K562 (cell line): ENCODE data around the gene LCA5L. TPM values are rescaled to one million over a fixed set of nuclear protein-coding genes. Genes with fewer than 3 reads are reported as not detected.

ENCODE experiments used
- ATF3 ChIP-seq, 2 experiments: fragments of 450-650 bp in 1 of 2; sonication (generic) in 1 of 2; formaldehyde crosslinking in 1 of 2; IDR thresholded peaks in 1 of 2; conservative IDR thresholded peaks in 1 of 2; 2 replicates each; pipeline versions ENCODE4 v1.6.1 to v1.8.1; 2016 to 2023; ENCODE audit warnings: mild to moderate bottlenecking in 2 of 2, moderate library complexity in 2 of 2, inconsistent platforms in 1 of 2, missing genetic modification reagents in 1 of 2
- CEBPZ ChIP-seq: fragments of 150-350 bp; IDR thresholded peaks from 2 replicates; pipeline ENCODE4 v1.6.1; 2014; ENCODE audit warnings: low read depth, mild to moderate bottlenecking, low read length, borderline replicate concordance
- CSDE1 ChIP-seq, 2 experiments: fragments of 450-650 bp; IDR thresholded peaks; 2 replicates each; pipeline ENCODE4 v1.6.1; 2016; ENCODE audit warnings: mild to moderate bottlenecking in 1 of 2
- DPF2 ChIP-seq: fragments of 450-650 bp; IDR thresholded peaks from 2 replicates; pipeline ENCODE4 v1.6.1; 2016
- EHMT2 ChIP-seq: fragments of 450-650 bp; IDR thresholded peaks from 2 replicates; pipeline ENCODE4 v1.6.1; 2018; ENCODE audit warnings: antibody characterized with exemption
- ELF2 ChIP-seq: fragments of 250-450 bp; sonication (Bioruptor Pico); IDR thresholded peaks from 2 replicates; pipeline ENCODE4 v1.5.0; 2021; ENCODE audit warnings: mild to moderate bottlenecking
- GATA2 ChIP-seq: sonication (generic); formaldehyde crosslinking; IDR thresholded peaks from 2 replicates; pipeline ENCODE4 v1.4.0; 2020; ENCODE audit warnings: mild to moderate bottlenecking, missing genetic modification reagents
- HCFC1 ChIP-seq: IDR thresholded peaks from 2 replicates; pipeline ENCODE4 v1.6.1; 2012; ENCODE audit warnings: low read depth, low read length, improper control_type of control experiment
- POLR2A ChIP-seq: fragments of 450-650 bp; conservative IDR thresholded peaks from 2 replicates; pipeline ENCODE4 v1.6.1; 2016
- POLR2AphosphoS2 ChIP-seq: IDR thresholded peaks from 2 replicates; pipeline ENCODE4 v1.6.1; 2012; ENCODE audit warnings: low read length, improper control_type of control experiment
- SIN3A ChIP-seq, 2 experiments: fragments of 150-350 bp in 1 of 2; IDR thresholded peaks; 2 replicates each; pipeline ENCODE4 v1.6.1; 2011 to 2016; ENCODE audit warnings: borderline replicate concordance in 2 of 2, low read depth in 2 of 2, low read length in 2 of 2, mild to moderate bottlenecking in 2 of 2, moderate library complexity in 2 of 2; ENCODE audit not compliant: control insufficient read depth in 1 of 2
- SOX6 ChIP-seq: fragments of 450-650 bp; IDR thresholded peaks from 2 replicates; pipeline ENCODE4 v1.6.1; 2014; ENCODE audit warnings: mild to moderate bottlenecking
- SRSF1 ChIP-seq: fragments of 200-400 bp; formaldehyde crosslinking; IDR thresholded peaks from 2 replicates; pipeline ENCODE4 v1.6.1; 2017; ENCODE audit warnings: mild to moderate bottlenecking, low read depth, low read length, moderate library complexity
- TRIM24 ChIP-seq, 2 experiments: fragments of 450-650 bp; IDR thresholded peaks; 2 replicates each; pipeline ENCODE4 v1.6.1; 2016
- ZKSCAN8 ChIP-seq: fragments of 200-800 bp; sonication (Bioruptor generic); IDR thresholded peaks from 2 replicates; pipeline ENCODE4 v1.6.1; 2016; ENCODE audit warnings: missing genetic modification characterization, missing compliant biosample characterization
- ZNF121 ChIP-seq: sonication (generic); formaldehyde crosslinking; conservative IDR thresholded peaks from 2 replicates; pipeline ENCODE4 v1.8.0; 2022; ENCODE audit warnings: missing genetic modification reagents
- ZNF395 ChIP-seq: fragments of 200-800 bp; sonication (Bioruptor generic); IDR thresholded peaks from 2 replicates; pipeline ENCODE4 v1.6.1; 2017; ENCODE audit warnings: missing genetic modification characterization, missing compliant biosample characterization
- ZNF518B ChIP-seq: fragments of 250-450 bp; sonication (Bioruptor Pico); IDR thresholded peaks from 2 replicates; pipeline ENCODE4 v1.5.0; 2021; ENCODE audit warnings: mild to moderate bottlenecking, moderate library complexity
- ZNF75A ChIP-seq: fragments of 450-650 bp; formaldehyde crosslinking; IDR thresholded peaks from 2 replicates; pipeline ENCODE4 v1.4.0; 2020; ENCODE audit warnings: mild to moderate bottlenecking
- polyA plus RNA-seq, 8 experiments: library from polyadenylated mRNA; depleted of rRNA in 4 of 8; stranded (reverse) in 5 of 8; unstranded in 3 of 8; fragments of >200 nt; fragmentation: Nextera tagmentation in 2 of 8; fragmentation: Illumina TruSeq in 1 of 8; extraction: Ambion mirVana in 2 of 8; extraction: Trizol in 1 of 8; gene quantifications; 2 replicates each; pipeline versions ENCODE4 v1.2.1 to v1.2.3, GENCODE V29; 2011 to 2014; ENCODE audit warnings: inconsistent platforms in 1 of 8, missing spikeins in 1 of 8
- total RNA-seq, 7 experiments: library from RNA; depleted of rRNA in 6 of 7; stranded (reverse); fragments of >200 nt in 6 of 7; fragmentation: Illumina TruSeq in 2 of 7; extraction: Trizol in 2 of 7; gene quantifications; 2 replicates each; pipeline versions ENCODE4 v1.2.1 to v1.2.3, GENCODE V29; 2011 to 2021; ENCODE audit warnings: low replicate concordance in 1 of 7

Gene LCA5L
- total and polyA plus RNA-seq, 9 of the 15 experiments (the other 6 are each of a cell fraction or from before 2014, with no cell fraction given) = 1.8 to 4.9 (median 3.8) TPM

GRCh38 chr21:39422527-39423241, 22.9 kb downstream of the LCA5L start (continued):
- TF ChIP-seq ZNF518B (CRISPR knock-in tag) = no peak
- TF ChIP-seq ZNF75A (CRISPR knock-in tag) = peak; percentile 45; the same call in 1 of the 2 replicates
- peak; percentile 42; the same call in 1 of the 2 replicates for TF ChIP-seq ATF3 (IDR thresholded peaks at IDR 0.05)
- TF ChIP-seq ATF3 (CRISPR knock-in tag; conservative IDR thresholded peaks at IDR 0.05) = no peak
- TF ChIP-seq HCFC1 = 0 out of 2 replicates have a peak, but pooled peaks have one; percentile 11
- TF ChIP-seq EHMT2 = peak; percentile 73
- TF ChIP-seq ZKSCAN8 (CRISPR knock-in tag) = 0 out of 2 replicates have a peak, but pooled peaks have one; percentile 31
- peak; percentile 44; the same call in 1 of the 2 replicates for TF ChIP-seq GATA2 (CRISPR knock-in tag)
- no peak for TF ChIP-seq CEBPZ
- TF ChIP-seq SOX6 = peak; percentile 86
- TF ChIP-seq DPF2 = peak; percentile 72; the same call in 1 of the 2 replicates
- TF ChIP-seq ZNF121 (CRISPR knock-in tag) = no peak
- 0 out of 2 replicates have a peak, but pooled peaks have one; percentile 57 for TF ChIP-seq ZNF395 (CRISPR knock-in tag)
- TF ChIP-seq ELF2 (CRISPR knock-in tag) = no peak
- TF ChIP-seq POLR2A = no peak
- peak; percentile 22 to 55; a peak in 1 of 4 replicates for TF ChIP-seq TRIM24 (IDR thresholded peaks at IDR 0.05)
- no peak for TF ChIP-seq SRSF1
- no peak for TF ChIP-seq CSDE1 (IDR thresholded peaks at IDR 0.05)
- no peak for TF ChIP-seq POLR2AphosphoS2
- no peak for TF ChIP-seq SIN3A (IDR thresholded peaks at IDR 0.05; ENCODE audit: borderline replicate concordance in 2 of 2, control insufficient read depth in 1 of 2, low read depth in 2 of 2, low read length in 2 of 2)
